ENCODE measurements around the gene MAFG.

Gene MAFG

GRCh38 chr17:81962499-81963441 is 35.2 kb upstream of the MAFG start:
- peak in 1 of 2 experiments; percentile 4 for DNase-seq (ENCODE audit: low read depth in 1 of 2, low spot score in 1 of 2)
- in situ Hi-C loops (cut with HindIII; ENCODE audit: low pct_unique_long_range_greater_than_20kb, low sequenced_read_pairs) = no loop called here
- TF ChIP-seq JUND (IDR thresholded peaks at IDR 0.05; ENCODE audit: low read depth) = no peak

- in situ Hi-C loops (cut with HindIII; ENCODE audit: low pct_unique_long_range_greater_than_20kb, low sequenced_read_pairs) = no loop called here
- DNase-seq (ENCODE audit: low read depth in 1 of 2, low spot score in 1 of 2) = no peak
- no peak for TF ChIP-seq JUND (IDR thresholded peaks at IDR 0.05; ENCODE audit: low read depth)
Observed at GRCh38 chr17:81961521-81962498, 34.3 kb upstream of the MAFG start.

GRCh38 chr17:81961087-81961511 is 33.6 kb upstream of the MAFG start, which contains the start of gene NOTUM:
Gene NOTUM, minus strand, starts transcription at chr17:81961187. Its CDS starts 278 bp downstream, at chr17:81960909.
- DNase-seq (ENCODE audit: low read depth in 1 of 2, low spot score in 1 of 2) = peak in 1 of 2 experiments; percentile 52
- no peak for TF ChIP-seq JUND (IDR thresholded peaks at IDR 0.05; ENCODE audit: low read depth)
- in situ Hi-C loops (cut with HindIII; ENCODE audit: low pct_unique_long_range_greater_than_20kb, low sequenced_read_pairs) = no loop called here

- peak in 1 of 2 experiments; percentile 41 for DNase-seq (ENCODE audit: low read depth in 1 of 2, low spot score in 1 of 2)
- no peak for TF ChIP-seq JUND (IDR thresholded peaks at IDR 0.05; ENCODE audit: low read depth)
- in situ Hi-C loops (cut with HindIII; ENCODE audit: low pct_unique_long_range_greater_than_20kb, low sequenced_read_pairs) = no loop called here
Observed at GRCh38 chr17:81960130-81960958, 32.8 kb upstream of the MAFG start.

- no peak for TF ChIP-seq JUND (IDR thresholded peaks at IDR 0.05; ENCODE audit: low read depth)
- DNase-seq (ENCODE audit: low read depth in 1 of 2, low spot score in 1 of 2) = peak; percentile 77 to 90
- in situ Hi-C loops (cut with HindIII; ENCODE audit: low pct_unique_long_range_greater_than_20kb, low sequenced_read_pairs) = no loop called here
Observed at GRCh38 chr17:81959362-81960129, 32.0 kb upstream of the MAFG start.

- no peak for DNase-seq (ENCODE audit: low read depth in 1 of 2, low spot score in 1 of 2)
- no peak for TF ChIP-seq JUND (IDR thresholded peaks at IDR 0.05; ENCODE audit: low read depth)
- in situ Hi-C loops (cut with HindIII; ENCODE audit: low pct_unique_long_range_greater_than_20kb, low sequenced_read_pairs) = no loop called here
Observed at GRCh38 chr17:81958633-81959342, 31.3 kb upstream of the MAFG start.

GRCh38 chr17:81957691-81958432 is 30.3 kb upstream of the MAFG start:
- DNase-seq (ENCODE audit: low read depth in 1 of 2, low spot score in 1 of 2) = no peak
- in situ Hi-C loops (cut with HindIII; ENCODE audit: low pct_unique_long_range_greater_than_20kb, low sequenced_read_pairs) = no loop called here
- TF ChIP-seq JUND (IDR thresholded peaks at IDR 0.05; ENCODE audit: low read depth) = no peak

GRCh38 chr17:81956607-81957589 is 29.4 kb upstream of the MAFG start:
- in situ Hi-C loops (cut with HindIII; ENCODE audit: low pct_unique_long_range_greater_than_20kb, low sequenced_read_pairs) = no loop called here
- no peak for TF ChIP-seq JUND (IDR thresholded peaks at IDR 0.05; ENCODE audit: low read depth)
- no peak for DNase-seq (ENCODE audit: low read depth in 1 of 2, low spot score in 1 of 2)

Measured in T47D (cell line).